SK-N-SH (cell line): Measurements from ENCODE around the gene C9orf57. TPM values are rescaled to one million over a fixed set of nuclear protein-coding genes. Genes with fewer than 3 reads are reported as not detected.
"Not testable (repeated sequence)": the region's sequence is repeated elsewhere in the genome, so short reads cannot be mapped to it uniquely, and the experiment has no call there.

Experiments
- CTCF ChIA-PET: fragments of 300-600, 350-600 bp; formaldehyde crosslinking; extraction: SDS; loops from one replicate; lab custom pipeline; 2021; lab: Yijun Ruan, JAX
- POLR2A ChIA-PET: fragments of 350-600 bp; sonication (Branson Sonifier 250); formaldehyde crosslinking; extraction: SDS; loops from one replicate; lab custom pipeline; 2020; ENCODE audit warnings: antibody characterized with exemption, inconsistent platforms; lab: Yijun Ruan, JAX
- DNase-seq: peaks from one replicate; pipeline ENCODE4 v3.0.0; 2012
- H2AFZ ChIP-seq: fragments of 200-600 bp; sonication (generic); 2 replicates; pipeline ENCODE4 v1.8.1; 2016; ENCODE audit warnings: antibody characterized with exemption, mild to moderate bottlenecking, low read depth
- H3F3A ChIP-seq: fragments of 200-600 bp; sonication (generic); replicated peaks from 2 replicates; pipeline ENCODE3; 2016; ENCODE audit warnings: antibody characterized with exemption, mild to moderate bottlenecking; ENCODE audit not compliant: insufficient read depth
- H3K27ac ChIP-seq, 2 experiments: fragments of 200-500 bp in 1 of 2; fragments of 200-600 bp in 1 of 2; sonication (Bioruptor generic) in 1 of 2; sonication (generic), shearing (Covaris generic) in 1 of 2; 2 replicates each; pipeline versions ENCODE4 v1.5.1 to v1.6.1; 2014 to 2016; ENCODE audit warnings: low read depth in 2 of 2, inconsistent platforms in 1 of 2, low read length in 1 of 2, mild to moderate bottlenecking in 1 of 2, mixed read lengths in 1 of 2
- H3K27me3 ChIP-seq: fragments of 200-600 bp; sonication (generic), shearing (Covaris generic); 2 replicates; pipeline ENCODE4 v1.6.1; 2016; ENCODE audit warnings: mixed run types; ENCODE audit not compliant: insufficient read depth
- H3K36me3 ChIP-seq, 2 experiments: fragments of 200-500 bp in 1 of 2; fragments of 200-600 bp in 1 of 2; sonication (Bioruptor generic) in 1 of 2; sonication (generic) in 1 of 2; replicated peaks in 1 of 2; 2 replicates each; pipeline versions ENCODE3 to v1.5.1; 2014 to 2016; ENCODE audit warnings: low read length in 1 of 2, mild to moderate bottlenecking in 1 of 2; ENCODE audit not compliant: insufficient read depth in 2 of 2, control insufficient read depth in 1 of 2
- H3K4me1 ChIP-seq, 2 experiments: fragments of 200-500 bp in 1 of 2; fragments of 200-600 bp in 1 of 2; sonication (Bioruptor generic) in 1 of 2; sonication (generic), shearing (Covaris generic) in 1 of 2; 2 replicates each; pipeline versions ENCODE4 v1.5.1 to v1.6.1; 2014 to 2016; ENCODE audit warnings: low read depth in 1 of 2, low read length in 1 of 2, mixed run types in 1 of 2; ENCODE audit not compliant: insufficient read depth in 2 of 2, control insufficient read depth in 1 of 2
- H3K4me2 ChIP-seq: fragments of 200-600 bp; sonication (generic), shearing (Covaris generic); 2 replicates; pipeline ENCODE4 v1.6.1; 2017; ENCODE audit warnings: mixed run types
- H3K4me3 ChIP-seq, 2 experiments: fragments of 200-500 bp in 1 of 2; fragments of 200-600 bp in 1 of 2; sonication (Bioruptor generic) in 1 of 2; sonication (generic), shearing (Covaris generic) in 1 of 2; 2 replicates each; pipeline versions ENCODE4 v1.5.1 to v1.8.1; 2014 to 2016; ENCODE audit warnings: low read depth in 2 of 2, inconsistent platforms in 1 of 2, low read length in 1 of 2, mild to moderate bottlenecking in 1 of 2, mixed read lengths in 1 of 2, moderate library complexity in 1 of 2
- H3K79me2 ChIP-seq: fragments of 200-600 bp; sonication (generic); 2 replicates; pipeline ENCODE4 v1.8.1; 2017; ENCODE audit warnings: mild to moderate bottlenecking; ENCODE audit not compliant: insufficient read depth
- H3K9ac ChIP-seq: fragments of 200-600 bp; sonication (generic); 2 replicates; pipeline ENCODE4 v1.6.1; 2017; ENCODE audit warnings: mixed run types
- H3K9me2 ChIP-seq: fragments of 200-600 bp; sonication (generic); 2 replicates; pipeline ENCODE4 v1.6.1; 2017; ENCODE audit warnings: mixed run types
- H3K9me3 ChIP-seq: fragments of 200-600 bp; sonication (generic); 2 replicates; pipeline ENCODE4 v1.6.1; 2017; ENCODE audit warnings: mixed run types, mild to moderate bottlenecking, moderate library complexity
- H4K20me1 ChIP-seq: fragments of 200-600 bp; sonication (generic); 2 replicates; pipeline ENCODE4 v1.6.1; 2017; ENCODE audit warnings: mild to moderate bottlenecking, mixed run types; ENCODE audit not compliant: insufficient read depth
- EP300 ChIP-seq, 2 experiments: IDR thresholded peaks; 2 replicates each; pipeline versions ENCODE4 v1.4.0 to v1.6.1; 2012; ENCODE audit warnings: borderline replicate concordance in 1 of 2, low read depth in 1 of 2, low read length in 1 of 2
- EZH2phosphoT487 ChIP-seq: fragments of 200-600 bp; sonication (generic); IDR thresholded peaks from 2 replicates; pipeline ENCODE4 v1.6.1; 2017; ENCODE audit warnings: low read depth, mixed run types, mild to moderate bottlenecking, antibody characterized with exemption, moderate library complexity, borderline replicate concordance
- GABPA ChIP-seq: IDR thresholded peaks from 2 replicates; pipeline ENCODE4 v1.4.0; 2012; ENCODE audit warnings: low read depth, mild to moderate bottlenecking
- NRF1 ChIP-seq: IDR thresholded peaks from 2 replicates; pipeline ENCODE4 v1.6.1; 2012; ENCODE audit warnings: low read depth, mild to moderate bottlenecking, low read length
- RAD21 ChIP-seq: IDR thresholded peaks from 2 replicates; pipeline ENCODE4 v1.6.1; 2012; ENCODE audit warnings: mild to moderate bottlenecking, low read length
- RFX5 ChIP-seq: IDR thresholded peaks from 2 replicates; pipeline ENCODE4 v1.6.1; 2012; ENCODE audit warnings: mild to moderate bottlenecking, improper control_type of control experiment, low read length
- SMC3 ChIP-seq: IDR thresholded peaks from 2 replicates; pipeline ENCODE4 v1.6.1; 2012; ENCODE audit warnings: low read depth, low read length, improper control_type of control experiment
- TAF1 ChIP-seq: IDR thresholded peaks from 2 replicates; pipeline ENCODE4 v1.6.1; 2012; ENCODE audit warnings: low read depth, mild to moderate bottlenecking, low read length, moderate library complexity, borderline replicate concordance
- TEAD4 ChIP-seq: IDR thresholded peaks from 2 replicates; pipeline ENCODE4 v1.4.0; 2012; ENCODE audit warnings: mild to moderate bottlenecking, borderline replicate concordance; ENCODE audit not compliant: insufficient read depth
- YY1 ChIP-seq: IDR thresholded peaks from 2 replicates; pipeline ENCODE4 v1.4.0; 2012; ENCODE audit warnings: low read depth, mild to moderate bottlenecking
- WGBS: methylation state at CpG from one replicate; pipeline ENCODE4 v1.1.6; 2017; ENCODE audit warnings: low lambda C conversion rate; 5-methylcytosine and 5-hydroxymethylcytosine counted together
- polyA plus RNA-seq, 3 experiments: library from polyadenylated mRNA; depleted of rRNA; stranded (reverse); fragments of >200 nt; gene quantifications; 2 replicates each; pipeline ENCODE4 v1.2.3, GENCODE V29; 2012
- TF ChIP-seq, protein P1 (sequence below): fragments of 150-350 bp; IDR thresholded peaks from 2 replicates; pipeline ENCODE4 v1.6.1; 2017; ENCODE audit warnings: antibody characterized with exemption, low read length, low read depth, borderline replicate concordance
- TF ChIP-seq, protein P2 (sequence below): IDR thresholded peaks from 2 replicates; pipeline ENCODE4 v1.4.0; 2012; ENCODE audit warnings: low read depth
- TF ChIP-seq, protein P3 (sequence below): IDR thresholded peaks from 2 replicates; pipeline ENCODE4; 2012
- TF ChIP-seq, protein P4 (sequence below): fragments of 200-600 bp; sonication (generic); IDR thresholded peaks from 2 replicates; pipeline ENCODE4 v1.6.1; 2017; ENCODE audit warnings: antibody characterized with exemption, mild to moderate bottlenecking, moderate library complexity

The C9orf57 gene, protein sequence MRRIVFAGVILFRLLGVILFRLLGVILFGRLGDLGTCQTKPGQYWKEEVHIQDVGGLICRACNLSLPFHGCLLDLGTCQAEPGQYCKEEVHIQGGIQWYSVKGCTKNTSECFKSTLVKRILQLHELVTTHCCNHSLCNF
- polyA plus RNA-seq (2012; rRNA removed) = not detected in 2 replicates
- polyA plus RNA-seq (2012; cell fraction: cytosol; rRNA removed) = not detected in 2 replicates
- not detected in 2 replicates for polyA plus RNA-seq (2012; cell fraction: nucleus; rRNA removed)

DNA sequence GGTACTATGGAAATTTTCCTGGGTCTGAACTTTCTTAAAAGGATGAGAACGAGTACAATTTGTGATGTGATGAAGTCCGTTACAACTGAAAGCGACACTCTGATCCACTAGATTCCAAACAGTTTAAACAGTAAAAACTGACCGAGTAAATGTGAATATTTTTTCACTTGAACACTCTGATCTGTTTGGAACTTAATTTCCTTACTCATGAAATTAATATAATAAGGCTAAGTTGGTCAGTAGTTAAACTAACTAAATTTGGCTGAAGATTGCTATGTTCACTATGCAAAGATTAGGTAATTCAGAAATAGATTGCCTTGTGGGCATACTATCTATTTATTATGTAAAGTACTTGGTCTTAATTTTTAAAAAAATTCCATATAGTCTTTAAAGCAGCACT is at the start of gene C9orf57:
Gene C9orf57, minus strand, starts transcription at position 101 of the 400 bp plus-strand sequence. CDS start 1,282 bp downstream, outside the sequence.
- Histone ChIP-seq H3K27me3 (peaks cover 15% of the 10 kb centered on the region; the same call in 1 of the 2 replicates), H3K9me3 (no peaks in the 10 kb centered on the region)
- TF ChIP-seq TAF1 = no peak
- TF ChIP-seq EZH2phosphoT487 = no peak
- TF ChIP-seq GABPA = no peak
- no peak for TF ChIP-seq EP300 (IDR thresholded peaks at IDR 0.05; ENCODE audit: borderline replicate concordance in 1 of 2, low read depth in 1 of 2, low read length in 1 of 2)

DNA sequence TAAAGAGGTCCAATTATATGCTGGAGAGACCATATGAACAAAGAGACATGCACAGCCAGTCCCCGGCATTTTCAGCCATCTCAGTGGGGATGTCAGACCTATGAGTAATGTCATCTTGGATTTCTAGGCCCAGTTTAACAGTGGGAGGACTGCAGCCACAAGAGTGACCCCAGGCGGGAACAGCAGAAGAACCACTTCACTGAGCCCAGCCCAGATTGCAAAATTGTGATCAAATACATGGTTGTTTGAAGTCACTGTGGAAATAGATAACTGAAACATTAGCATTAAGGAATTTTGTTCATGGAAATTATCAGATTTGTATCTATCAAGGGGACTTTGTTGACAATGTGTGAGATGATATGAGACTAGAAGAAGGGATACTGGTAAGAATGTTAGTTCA is 42.1 kb upstream of the C9orf57 start:
- Histone ChIP-seq H3F3A (no peaks in the 10 kb centered on the region), H4K20me1 (no peaks in the 10 kb centered on the region), H3K36me3 (no peaks in the 10 kb centered on the region), H3K9me3 (no peaks in the 10 kb centered on the region), H3K4me3 (no peak overlapping the region), H3K4me1 (no peaks in the 10 kb centered on the region), H3K9me2 (no peaks in the 10 kb centered on the region), H3K4me2 (no peak overlapping the region), H3K9ac (no peak overlapping the region), H2AFZ (no peak overlapping the region), H3K27ac (no peak overlapping the region), H3K27me3 (no peaks in the 10 kb centered on the region; the same call in 1 of the 2 replicates), H3K79me2 (no peaks in the 10 kb centered on the region)
- TF ChIP-seq, protein P1, sequence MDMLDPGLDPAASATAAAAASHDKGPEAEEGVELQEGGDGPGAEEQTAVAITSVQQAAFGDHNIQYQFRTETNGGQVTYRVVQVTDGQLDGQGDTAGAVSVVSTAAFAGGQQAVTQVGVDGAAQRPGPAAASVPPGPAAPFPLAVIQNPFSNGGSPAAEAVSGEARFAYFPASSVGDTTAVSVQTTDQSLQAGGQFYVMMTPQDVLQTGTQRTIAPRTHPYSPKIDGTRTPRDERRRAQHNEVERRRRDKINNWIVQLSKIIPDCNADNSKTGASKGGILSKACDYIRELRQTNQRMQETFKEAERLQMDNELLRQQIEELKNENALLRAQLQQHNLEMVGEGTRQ = no peak
- TF ChIP-seq NRF1 (no peak), RFX5 (no peak), RAD21 (no peak), TAF1 (no peak), TEAD4 (no peak), GABPA (no peak), YY1 (no peak), SMC3 (no peak)
- TF ChIP-seq, protein P2, sequence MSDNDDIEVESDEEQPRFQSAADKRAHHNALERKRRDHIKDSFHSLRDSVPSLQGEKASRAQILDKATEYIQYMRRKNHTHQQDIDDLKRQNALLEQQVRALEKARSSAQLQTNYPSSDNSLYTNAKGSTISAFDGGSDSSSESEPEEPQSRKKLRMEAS = no peak
- TF ChIP-seq, protein P3, sequence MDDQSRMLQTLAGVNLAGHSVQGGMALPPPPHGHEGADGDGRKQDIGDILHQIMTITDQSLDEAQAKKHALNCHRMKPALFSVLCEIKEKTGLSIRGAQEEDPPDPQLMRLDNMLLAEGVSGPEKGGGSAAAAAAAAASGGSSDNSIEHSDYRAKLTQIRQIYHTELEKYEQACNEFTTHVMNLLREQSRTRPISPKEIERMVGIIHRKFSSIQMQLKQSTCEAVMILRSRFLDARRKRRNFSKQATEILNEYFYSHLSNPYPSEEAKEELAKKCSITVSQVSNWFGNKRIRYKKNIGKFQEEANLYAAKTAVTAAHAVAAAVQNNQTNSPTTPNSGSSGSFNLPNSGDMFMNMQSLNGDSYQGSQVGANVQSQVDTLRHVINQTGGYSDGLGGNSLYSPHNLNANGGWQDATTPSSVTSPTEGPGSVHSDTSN = no peak
- TF ChIP-seq, protein P4, sequence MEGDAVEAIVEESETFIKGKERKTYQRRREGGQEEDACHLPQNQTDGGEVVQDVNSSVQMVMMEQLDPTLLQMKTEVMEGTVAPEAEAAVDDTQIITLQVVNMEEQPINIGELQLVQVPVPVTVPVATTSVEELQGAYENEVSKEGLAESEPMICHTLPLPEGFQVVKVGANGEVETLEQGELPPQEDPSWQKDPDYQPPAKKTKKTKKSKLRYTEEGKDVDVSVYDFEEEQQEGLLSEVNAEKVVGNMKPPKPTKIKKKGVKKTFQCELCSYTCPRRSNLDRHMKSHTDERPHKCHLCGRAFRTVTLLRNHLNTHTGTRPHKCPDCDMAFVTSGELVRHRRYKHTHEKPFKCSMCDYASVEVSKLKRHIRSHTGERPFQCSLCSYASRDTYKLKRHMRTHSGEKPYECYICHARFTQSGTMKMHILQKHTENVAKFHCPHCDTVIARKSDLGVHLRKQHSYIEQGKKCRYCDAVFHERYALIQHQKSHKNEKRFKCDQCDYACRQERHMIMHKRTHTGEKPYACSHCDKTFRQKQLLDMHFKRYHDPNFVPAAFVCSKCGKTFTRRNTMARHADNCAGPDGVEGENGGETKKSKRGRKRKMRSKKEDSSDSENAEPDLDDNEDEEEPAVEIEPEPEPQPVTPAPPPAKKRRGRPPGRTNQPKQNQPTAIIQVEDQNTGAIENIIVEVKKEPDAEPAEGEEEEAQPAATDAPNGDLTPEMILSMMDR = no peak
- WGBS = 6% methylated on average over 2 of the region's 2 CpGs
- DNase-seq = no peak
- CTCF ChIA-PET = no interaction called here
- POLR2A ChIA-PET = no interaction called here

More for the DNA sequence above, at the start of gene C9orf57:
- 53% methylated on average over 4 of the region's 4 CpGs for WGBS
- no peaks in the 10 kb centered on the region for H4K20me1 ChIP-seq
- no peaks in the 10 kb centered on the region for H3K36me3 ChIP-seq
- H3K9ac ChIP-seq = no peak within 1 kb of the TSS
- no peak within 1 kb of the TSS for H3K4me2 ChIP-seq
- no peaks in the 10 kb centered on the region for H3K4me1 ChIP-seq
- no peak within 1 kb of the TSS for H3K27ac ChIP-seq
- H3K9me2 ChIP-seq = no peaks in the 10 kb centered on the region
- no peaks in the 10 kb centered on the region for H3F3A ChIP-seq
- H3K4me3 ChIP-seq = no peak within 1 kb of the TSS
- H2AFZ ChIP-seq = no peak within 1 kb of the TSS
- no peaks in the 10 kb centered on the region for H3K79me2 ChIP-seq
- ChIA-PET POLR2A (no interaction called here), CTCF (no interaction called here)
- no peak for DNase-seq

DNA sequence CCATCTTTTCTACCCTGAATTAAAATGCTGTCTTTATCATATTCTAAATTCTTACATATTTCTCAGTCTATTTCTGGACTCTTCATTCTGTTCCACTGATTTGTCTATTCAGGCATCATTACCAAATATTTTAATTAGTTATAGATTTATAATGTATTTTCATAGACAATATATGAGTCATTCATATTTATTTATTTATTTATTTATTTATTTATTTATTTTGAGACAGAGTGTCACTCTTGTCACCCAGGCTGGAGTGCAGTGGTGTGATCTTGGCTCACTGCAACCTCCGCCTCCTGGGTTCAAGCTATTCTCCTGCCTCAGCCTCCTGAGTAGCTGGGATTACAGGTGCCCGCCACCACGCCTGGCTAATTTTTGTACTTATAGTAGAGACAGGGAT is 35.1 kb upstream of the C9orf57 start:
- POLR2A ChIA-PET, DNase-seq, CTCF ChIA-PET: not testable (repeated sequence)

More for the DNA sequence above, 35.1 kb upstream of the C9orf57 start:
- H3K9me3 ChIP-seq, H3K27ac ChIP-seq, H3K9me2 ChIP-seq, H3K36me3 ChIP-seq, H3F3A ChIP-seq, H3K9ac ChIP-seq, H2AFZ ChIP-seq, H3K27me3 ChIP-seq, H3K4me3 ChIP-seq, H3K79me2 ChIP-seq, H3K4me2 ChIP-seq, H3K4me1 ChIP-seq, H4K20me1 ChIP-seq: not testable (repeated sequence)
- 15% methylated on average over 3 of the region's 3 CpGs for WGBS
